ENCODE measurements around the gene PLOD3. TPM values are rescaled to one million over a fixed set of nuclear protein-coding genes. Genes with fewer than 3 reads are reported as not detected.

PLOD3 gene
- total RNA-seq, 2 experiments from 2014 or later = 9.2 to 30.5 TPM

GRCh38 chr7:101216860-101217387 is 457 bp downstream of the PLOD3 start:
- Histone ChIP-seq H3K4me2 (ENCODE audit: low read length) (peak overlapping the region; percentile 100), H3K9me3 (ENCODE audit: low read length) (no peaks in the 10 kb centered on the region), H3K36me3 (ENCODE audit: insufficient read depth, low read length) (no peaks in the 10 kb centered on the region), H3K79me2 (ENCODE audit: insufficient read depth, low read depth, low read length) (no peaks in the 10 kb centered on the region), H3K4me1 (ENCODE audit: insufficient read depth, low read length, poor library complexity, severe bottlenecking) (peaks cover 18% of the 10 kb centered on the region), H3K27ac (ENCODE audit: low read depth, low read length, poor library complexity, severe bottlenecking) (no peak overlapping the region), H3K9me2 (ENCODE audit: insufficient read depth, low read length) (no peaks in the 10 kb centered on the region), H2AFZ (ENCODE audit: low read length) (peak overlapping the region; percentile 98), H3K4me3 (ENCODE audit: low read depth, low read length, poor library complexity, severe bottlenecking) (peak overlapping the region; percentile 95), H4K20me1 (ENCODE audit: insufficient read depth, low read length) (no peaks in the 10 kb centered on the region)
- ChIA-PET CTCF (ENCODE audit: unreplicated experiment) (interaction anchor here (0.6 to 1.0 kb wide), 2 partner anchors 12 to 24 kb away, joined by 3 to 8 read pairs; no protein-coding TSS in a partner anchor), POLR2A (interaction anchor here (0.6 to 1.5 kb wide), 4 partner anchors 29 to 102 kb away, joined by 3 to 6 read pairs (median 4); no protein-coding TSS in a partner anchor)
- TF ChIP-seq CTCF (conservative IDR thresholded peaks at IDR 0.05; ENCODE audit: low read length) (0 out of 2 replicates have a peak, but pooled peaks have one; percentile 31), EZH2phosphoT487 (IDR thresholded peaks at IDR 0.05; ENCODE audit: borderline replicate concordance, low read depth, low read length) (no peak)
- BruUV-seq (replicated peaks) = no TSS peak
- intact Hi-C loops (cut with micrococcal nuclease; ENCODE audit: unreplicated experiment) = no loop called here
- DNase-seq (ENCODE audit: low spot score) = no peak

GRCh38 chr7:101216001-101216859 is 1.2 kb downstream of the PLOD3 start:
- H3K36me3 ChIP-seq (ENCODE audit: insufficient read depth, low read length) = no peaks in the 10 kb centered on the region
- no peak for TF ChIP-seq EZH2phosphoT487 (IDR thresholded peaks at IDR 0.05; ENCODE audit: borderline replicate concordance, low read depth, low read length)
- TF ChIP-seq CTCF (conservative IDR thresholded peaks at IDR 0.05; ENCODE audit: low read length) = no peak
- CTCF ChIA-PET (ENCODE audit: unreplicated experiment) = interaction anchor here (1.0 kb wide), 1 partner anchor 24 kb away, joined by 8 read pairs; no protein-coding TSS in a partner anchor
- peak overlapping the region; percentile 95 for H3K4me3 ChIP-seq (ENCODE audit: low read depth, low read length, poor library complexity, severe bottlenecking)
- H3K79me2 ChIP-seq (ENCODE audit: insufficient read depth, low read depth, low read length) = no peaks in the 10 kb centered on the region
- peaks cover 18% of the 10 kb centered on the region for H3K4me1 ChIP-seq (ENCODE audit: insufficient read depth, low read length, poor library complexity, severe bottlenecking)
- peak overlapping the region; percentile 100 for H3K4me2 ChIP-seq (ENCODE audit: low read length)
- no peaks in the 10 kb centered on the region for H3K9me3 ChIP-seq (ENCODE audit: low read length)
- POLR2A ChIA-PET = interaction anchor here (1.1 kb wide), 1 partner anchor 32 kb away, joined by 3 read pairs; no protein-coding TSS in a partner anchor
- intact Hi-C loops (cut with micrococcal nuclease; ENCODE audit: unreplicated experiment) = no loop called here
- BruUV-seq (replicated peaks) = no TSS peak
- H3K9me2 ChIP-seq (ENCODE audit: insufficient read depth, low read length) = no peaks in the 10 kb centered on the region
- H4K20me1 ChIP-seq (ENCODE audit: insufficient read depth, low read length) = no peaks in the 10 kb centered on the region
- peak overlapping the region; percentile 98; the same call in 1 of the 2 replicates for H2AFZ ChIP-seq (ENCODE audit: low read length)
- DNase-seq (ENCODE audit: low spot score) = no peak
- H3K27ac ChIP-seq (ENCODE audit: low read depth, low read length, poor library complexity, severe bottlenecking) = no peak overlapping the region
